HepG2 (cell line): ENCODE results near the gene PLK3. TPM values are rescaled to one million over a fixed set of nuclear protein-coding genes. Genes with fewer than 3 reads are reported as not detected.
A peak's percentile ranks its signal among the peaks of the same experiment; 100 is the strongest.

Source experiments
- ARID4A ChIP-seq: sonication (generic); formaldehyde crosslinking; IDR thresholded peaks from 2 replicates; pipeline ENCODE4 v1.5.0; 2020; ENCODE audit warnings: mild to moderate bottlenecking, missing genetic modification reagents, borderline replicate concordance
- CSRNP2 ChIP-seq: sonication (generic); formaldehyde crosslinking; conservative IDR thresholded peaks from 2 replicates; pipeline ENCODE4 v1.8.0; 2022; ENCODE audit warnings: low read depth, missing genetic modification reagents
- FOXO1 ChIP-seq: sonication (generic); formaldehyde crosslinking; IDR thresholded peaks from 2 replicates; pipeline ENCODE4 v1.4.0; 2020; ENCODE audit warnings: missing genetic modification reagents
- IRX3 ChIP-seq: sonication (generic); formaldehyde crosslinking; IDR thresholded peaks from 2 replicates; pipeline ENCODE4 v1.8.1; 2023; ENCODE audit warnings: mild to moderate bottlenecking, low read depth, missing genetic modification reagents, borderline replicate concordance
- ISX ChIP-seq: sonication (generic); formaldehyde crosslinking; conservative IDR thresholded peaks from 2 replicates; pipeline ENCODE4 v1.5.0; 2020; ENCODE audit warnings: missing genetic modification reagents
- MAF1 ChIP-seq: sonication (generic); formaldehyde crosslinking; IDR thresholded peaks from 2 replicates; pipeline ENCODE4 v1.5.0; 2020; ENCODE audit warnings: missing genetic modification reagents, borderline replicate concordance
- MYNN ChIP-seq: sonication (generic); formaldehyde crosslinking; IDR thresholded peaks from 2 replicates; pipeline ENCODE4 v1.4.0; 2020; ENCODE audit warnings: mild to moderate bottlenecking, low read depth, missing genetic modification reagents
- NR2F2 ChIP-seq: IDR thresholded peaks from 2 replicates; pipeline ENCODE4 v1.6.1; 2012; ENCODE audit warnings: low read depth, inconsistent platforms, borderline replicate concordance
- PBX3 ChIP-seq: sonication (generic); formaldehyde crosslinking; IDR thresholded peaks from 2 replicates; pipeline ENCODE4 v1.8.1; 2023; ENCODE audit warnings: missing genetic modification reagents, inconsistent platforms, borderline replicate concordance
- SP1 ChIP-seq, 2 experiments: fragments of 450-650 bp in 1 of 2; sonication (generic) in 1 of 2; formaldehyde crosslinking in 1 of 2; IDR thresholded peaks; 2 replicates each; pipeline versions ENCODE4 v1.4.0 to v1.6.1; 2016 to 2020; ENCODE audit warnings: missing genetic modification reagents in 1 of 2
- THAP11 ChIP-seq: IDR thresholded peaks from 2 replicates; pipeline ENCODE4 v1.6.1; 2016; ENCODE audit warnings: missing biosample characterization, missing genetic modification reagents
- TMF1 ChIP-seq: sonication (generic); formaldehyde crosslinking; IDR thresholded peaks from 2 replicates; pipeline ENCODE4 v1.8.1; 2022; ENCODE audit warnings: low read depth, missing genetic modification reagents
- ZKSCAN1 ChIP-seq: fragments of 150-350 bp; IDR thresholded peaks from 2 replicates; pipeline ENCODE4 v1.6.1; 2014; ENCODE audit warnings: low read length
- ZMAT3 ChIP-seq: sonication (generic); formaldehyde crosslinking; conservative IDR thresholded peaks from 2 replicates; pipeline ENCODE4 v1.7.0; 2021; ENCODE audit warnings: missing genetic modification reagents
- ZNF207 ChIP-seq: fragments of 450-650 bp; IDR thresholded peaks from 2 replicates; pipeline ENCODE4 v1.6.1; 2016; ENCODE audit warnings: antibody characterized with exemption, borderline replicate concordance
- ZNF329 ChIP-seq: sonication (generic); formaldehyde crosslinking; IDR thresholded peaks from 2 replicates; pipeline ENCODE4 v1.9.0; 2021; ENCODE audit warnings: low read depth, mild to moderate bottlenecking, missing genetic modification reagents
- ZNF33B ChIP-seq: sonication (generic); formaldehyde crosslinking; IDR thresholded peaks from 2 replicates; pipeline ENCODE4 v1.5.1; 2020; ENCODE audit warnings: mild to moderate bottlenecking, missing genetic modification reagents
- ZNF446 ChIP-seq: sonication (generic); formaldehyde crosslinking; IDR thresholded peaks from 2 replicates; pipeline ENCODE4 v1.5.0; 2020; ENCODE audit warnings: mild to moderate bottlenecking, missing genetic modification reagents
- ZNF557 ChIP-seq: sonication (generic); formaldehyde crosslinking; IDR thresholded peaks from 2 replicates; pipeline ENCODE4 v1.4.0; 2020; ENCODE audit warnings: missing genetic modification reagents
- ZNF782 ChIP-seq: sonication (generic); formaldehyde crosslinking; IDR thresholded peaks from 2 replicates; pipeline ENCODE4 v1.4.0; 2020; ENCODE audit warnings: missing genetic modification reagents, mild to moderate bottlenecking, borderline replicate concordance
- polyA plus RNA-seq, 8 experiments: library from polyadenylated mRNA; depleted of rRNA in 3 of 8; stranded (reverse) in 7 of 8; unstranded in 1 of 8; fragments of >200 nt; fragmentation: Illumina TruSeq in 4 of 8; extraction: Trizol in 4 of 8; gene quantifications; 2 replicates each; pipeline versions ENCODE4 v1.2.1 to v1.2.3, GENCODE V29; 2011 to 2016; ENCODE audit warnings: low read depth in 4 of 8, missing spikeins in 1 of 8, mixed read lengths in 1 of 8; ENCODE audit not compliant: insufficient read depth in 1 of 8
- total RNA-seq, 5 experiments: library from RNA; depleted of rRNA; stranded (reverse); fragments of >200 nt; fragmentation: Illumina TruSeq; extraction: Trizol; gene quantifications; 2 replicates each; pipeline ENCODE4 v1.2.3, GENCODE V29; 2016; ENCODE audit warnings: low read depth in 1 of 5

The PLK3 gene
- total and polyA plus RNA-seq, 2 of the 13 experiments (the other 11 are each of a cell fraction or from before 2014, with no cell fraction given): 9.8 to 16.9 TPM

- TF ChIP-seq PBX3 (CRISPR knock-in tag) (no peak), ZMAT3 (no peak; the same call in 1 of the 2 replicates), ZNF329 (CRISPR knock-in tag) (no peak), ISX (CRISPR knock-in tag) (no peak), TMF1 (CRISPR knock-in tag) (no peak), ZNF446 (CRISPR knock-in tag) (peak; percentile 41; the same call in 1 of the 2 replicates), FOXO1 (peak; percentile 52; the same call in 1 of the 2 replicates), MAF1 (CRISPR knock-in tag) (no peak), ZNF33B (CRISPR knock-in tag) (no peak), THAP11 (CRISPR knock-in tag) (peak; percentile 54), CSRNP2 (CRISPR knock-in tag) (no peak), ZNF207 (no peak), ZKSCAN1 (no peak), MYNN (no peak), ZNF557 (CRISPR knock-in tag) (no peak), SP1 (IDR thresholded peaks at IDR 0.05) (no peak), SP1 (CRISPR knock-in tag; IDR thresholded peaks at IDR 0.05) (peak; percentile 41), ZNF782 (peak; percentile 93; the same call in 1 of the 2 replicates), IRX3 (CRISPR knock-in tag) (no peak), ARID4A (CRISPR knock-in tag) (peak; percentile 86; the same call in 1 of the 2 replicates), NR2F2 (0 out of 2 replicates have a peak, but pooled peaks have one; percentile 45)
These were observed at the start of gene PLK3 (continued) for GRCh38 chr1:44799770-44800584.
